SIG-M5 treated with dmso at 0.1 percent for 504 hours (cell line): ENCODE measurements around the gene AP2A2.

Source experiments
- DNase-seq: peaks from one replicate; lab custom pipeline; 2025; ENCODE audit not compliant: unreplicated experiment; lab: John Stamatoyannopoulos, UW

AP2A2 gene

DNA sequence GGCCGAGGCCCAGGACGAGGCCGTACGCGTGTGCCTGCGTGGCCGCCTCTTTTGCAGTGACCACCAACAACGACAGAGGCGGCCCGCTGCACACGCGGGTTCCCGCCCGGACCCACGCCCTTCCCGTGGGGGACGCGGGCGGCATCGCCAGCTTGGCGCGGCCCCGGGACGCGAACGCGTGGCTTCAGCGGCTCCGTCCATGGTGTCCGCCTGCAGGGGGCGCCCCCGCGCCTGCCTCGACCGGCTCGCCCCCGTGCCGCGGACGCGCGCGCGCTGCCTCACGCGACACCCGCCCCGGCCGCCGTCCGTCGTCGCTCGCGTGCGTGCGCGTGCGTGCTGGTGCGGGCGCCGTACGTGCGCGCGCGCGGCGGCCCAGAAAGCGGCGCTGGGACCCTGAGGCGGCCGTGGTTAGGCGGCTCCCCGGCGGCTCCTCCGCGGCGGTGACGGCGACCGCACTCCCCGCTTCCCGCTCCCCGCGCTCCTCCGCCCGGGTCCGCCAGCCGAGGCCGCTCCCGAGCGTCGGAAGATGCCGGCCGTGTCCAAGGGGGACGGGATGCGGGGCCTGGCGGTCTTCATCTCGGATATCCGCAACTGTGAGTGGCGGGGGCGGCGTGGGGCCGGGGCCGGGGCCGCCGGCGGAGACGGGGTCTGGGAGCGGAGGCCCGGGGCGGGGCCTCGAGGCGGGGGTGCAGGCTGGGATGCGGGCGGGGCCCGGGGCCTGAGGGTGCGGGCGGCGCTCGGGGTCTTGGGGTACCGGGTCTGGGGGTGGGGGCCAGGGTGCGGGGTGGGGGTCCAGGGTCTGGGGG, at the start of gene AP2A2:
Gene AP2A2, plus strand, starts transcription at position 375 of the 806 bp plus-strand sequence. Its CDS starts 152 bp downstream, at position 527.
- peak; percentile 63 for DNase-seq

DNA sequence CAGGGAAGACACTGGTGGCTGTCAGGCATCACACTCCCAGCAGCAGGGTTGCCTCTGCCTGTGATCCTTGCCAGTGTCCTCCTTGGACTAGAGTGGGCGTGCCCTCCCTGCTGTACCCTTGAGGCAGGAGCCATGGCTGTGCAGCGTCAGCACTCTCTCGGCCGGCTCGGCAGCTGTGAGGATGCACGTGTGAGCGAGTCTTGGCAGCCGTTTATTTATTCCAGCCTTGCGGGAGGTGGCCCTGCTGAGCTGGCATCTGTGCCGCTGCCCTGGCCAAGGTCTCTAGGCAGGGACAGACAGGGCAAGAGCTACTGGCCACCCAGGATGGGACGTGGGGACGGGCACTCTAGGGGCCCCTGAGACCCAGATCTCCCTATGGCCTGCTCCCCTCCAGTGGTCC, 49.1 kb upstream of the AP2A2 start:
- DNase-seq: no peak

DNA sequence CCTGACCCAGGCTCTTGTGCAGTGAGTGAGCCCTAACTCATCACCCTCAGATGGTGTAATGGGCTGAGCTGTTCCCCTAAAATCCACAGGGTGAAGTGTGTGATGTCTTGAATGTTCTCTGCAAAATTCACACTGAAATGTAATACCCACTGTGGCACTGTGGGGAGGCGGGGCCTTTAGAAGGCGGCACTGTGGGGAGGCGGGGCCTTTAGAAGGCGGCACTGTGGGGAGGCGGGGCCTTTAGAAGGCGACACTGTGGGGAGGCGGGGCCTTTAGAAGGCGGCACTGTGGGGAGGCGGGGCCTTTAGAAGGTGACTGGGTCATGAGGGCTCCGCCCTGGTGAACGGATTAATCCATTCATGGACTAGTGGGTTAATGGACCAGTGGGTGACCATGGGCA, 48.1 kb upstream of the AP2A2 start:
- DNase-seq: no peak

DNA sequence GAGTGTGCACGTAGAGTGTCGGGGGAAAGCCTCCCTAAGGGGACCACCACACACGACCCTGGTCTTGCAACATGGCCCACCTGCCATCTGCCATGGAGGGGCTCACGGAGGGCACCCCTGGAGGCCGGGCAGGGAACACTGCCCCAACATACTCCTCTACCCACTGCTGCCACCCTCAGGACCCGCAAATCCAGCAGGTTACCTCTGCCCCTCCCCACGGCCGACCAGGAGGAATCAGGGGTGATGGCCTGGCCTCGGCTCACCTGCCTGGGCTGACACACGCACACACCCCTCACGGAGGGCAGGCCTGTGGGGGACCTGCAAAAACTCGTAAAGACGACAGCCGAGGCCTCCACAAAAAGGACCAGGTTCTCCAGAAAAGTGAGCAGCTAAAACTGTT, 45.2 kb upstream of the AP2A2 start:
- no peak for DNase-seq

DNA sequence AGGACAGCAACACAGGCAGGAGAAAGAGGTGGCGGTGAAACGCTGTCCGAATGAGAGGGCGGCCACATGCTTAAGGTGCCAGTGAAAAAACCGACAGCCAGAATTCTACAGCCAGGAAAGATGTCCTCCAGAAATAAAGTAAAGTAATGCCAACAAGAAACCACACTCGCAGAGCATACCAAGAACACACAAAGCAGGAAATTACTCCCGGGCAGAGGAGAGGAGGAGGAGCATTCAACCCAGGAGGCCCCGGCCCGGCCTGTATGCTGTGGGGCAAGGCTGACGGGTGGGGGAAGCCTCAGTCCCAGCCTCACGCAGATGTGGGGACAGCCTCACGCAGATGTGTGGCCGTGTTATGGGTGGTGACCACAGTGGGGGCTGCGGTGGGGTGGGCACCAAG, 43.1 kb upstream of the AP2A2 start:
- no peak for DNase-seq

DNA sequence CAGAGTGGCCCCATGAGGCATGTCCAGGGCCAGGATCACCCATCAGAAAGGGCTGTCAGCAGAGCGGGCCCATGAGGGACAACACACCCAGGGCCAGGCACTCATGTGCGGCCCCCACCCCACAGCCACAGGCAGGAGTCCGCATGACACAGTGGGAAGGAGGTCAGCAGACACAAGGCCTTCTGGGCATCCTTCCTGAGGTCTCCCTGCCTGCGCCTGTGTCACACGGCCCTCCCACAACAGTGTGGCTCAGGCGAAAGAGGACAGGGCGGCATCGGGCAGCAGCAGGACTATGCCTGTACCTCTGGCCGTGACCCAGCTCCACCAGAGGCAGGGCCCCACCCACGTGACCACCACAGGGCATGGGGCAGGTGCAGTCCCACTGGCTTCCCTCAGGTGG, 42.1 kb upstream of the AP2A2 start:
- no peak for DNase-seq

DNA sequence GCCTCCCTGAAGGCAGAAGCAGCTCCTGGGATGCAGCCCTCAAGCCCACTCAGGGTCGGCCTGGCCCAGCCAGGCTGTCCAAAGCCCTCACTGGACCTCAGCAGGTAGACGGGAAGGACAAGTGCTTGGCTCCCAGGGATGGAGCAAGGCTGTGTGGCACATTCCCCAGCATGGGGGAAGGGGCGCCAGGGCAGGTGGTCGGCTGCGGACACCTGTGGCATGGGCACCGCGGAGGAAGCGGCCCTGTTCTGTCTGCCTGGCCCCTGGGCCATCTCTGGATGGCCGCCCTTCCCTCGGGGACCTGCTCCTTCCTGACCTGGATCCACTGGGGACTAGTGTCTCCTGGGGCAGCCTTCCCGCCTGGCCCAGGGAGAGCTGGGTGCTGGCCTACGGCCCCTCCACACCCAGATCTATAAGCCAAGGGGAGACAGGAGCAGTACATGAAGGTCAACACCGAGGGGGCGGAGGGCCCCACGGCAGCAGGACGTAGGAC, 41.0 kb upstream of the AP2A2 start:
- no peak for DNase-seq

DNA sequence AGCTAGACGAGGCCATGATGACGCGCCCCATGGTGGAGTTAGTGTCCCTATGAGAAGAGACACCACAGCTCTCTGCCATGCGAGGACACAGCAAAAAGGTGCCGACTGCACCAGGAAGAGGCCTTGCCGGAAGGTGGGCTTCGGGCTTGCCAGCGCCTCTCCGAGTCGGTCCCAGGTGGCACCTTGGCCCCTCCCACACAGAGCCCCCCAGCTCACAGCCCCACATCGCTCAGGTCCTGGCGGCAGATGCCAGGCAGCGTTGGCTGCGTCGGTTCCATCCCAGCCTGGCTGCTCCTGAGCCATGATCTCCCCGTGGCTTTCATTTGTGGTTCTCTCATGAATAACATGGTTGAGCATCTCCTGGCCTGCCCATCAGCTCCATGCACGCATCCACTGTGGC, 39.1 kb upstream of the AP2A2 start:
- DNase-seq: no peak

DNA sequence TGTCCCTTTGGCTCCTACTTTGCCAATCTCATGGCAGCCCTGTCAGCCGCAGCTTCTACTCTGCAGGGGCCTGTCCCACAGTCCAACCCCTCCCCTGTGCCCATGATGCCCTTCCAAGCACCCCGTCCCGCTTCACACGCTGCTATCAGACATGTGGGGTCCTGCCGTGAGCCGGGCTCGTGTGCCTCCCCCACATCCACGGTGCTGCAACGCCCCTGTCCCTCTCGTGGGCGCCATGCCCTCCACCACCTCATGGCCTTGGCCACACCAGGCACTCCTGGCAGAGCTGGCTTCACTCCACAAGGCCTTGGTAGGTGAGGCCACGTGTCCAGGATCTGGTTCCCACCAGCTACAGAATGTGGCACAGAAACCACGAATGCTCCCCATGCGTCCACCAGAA, 38.1 kb upstream of the AP2A2 start:
- no peak for DNase-seq

DNA sequence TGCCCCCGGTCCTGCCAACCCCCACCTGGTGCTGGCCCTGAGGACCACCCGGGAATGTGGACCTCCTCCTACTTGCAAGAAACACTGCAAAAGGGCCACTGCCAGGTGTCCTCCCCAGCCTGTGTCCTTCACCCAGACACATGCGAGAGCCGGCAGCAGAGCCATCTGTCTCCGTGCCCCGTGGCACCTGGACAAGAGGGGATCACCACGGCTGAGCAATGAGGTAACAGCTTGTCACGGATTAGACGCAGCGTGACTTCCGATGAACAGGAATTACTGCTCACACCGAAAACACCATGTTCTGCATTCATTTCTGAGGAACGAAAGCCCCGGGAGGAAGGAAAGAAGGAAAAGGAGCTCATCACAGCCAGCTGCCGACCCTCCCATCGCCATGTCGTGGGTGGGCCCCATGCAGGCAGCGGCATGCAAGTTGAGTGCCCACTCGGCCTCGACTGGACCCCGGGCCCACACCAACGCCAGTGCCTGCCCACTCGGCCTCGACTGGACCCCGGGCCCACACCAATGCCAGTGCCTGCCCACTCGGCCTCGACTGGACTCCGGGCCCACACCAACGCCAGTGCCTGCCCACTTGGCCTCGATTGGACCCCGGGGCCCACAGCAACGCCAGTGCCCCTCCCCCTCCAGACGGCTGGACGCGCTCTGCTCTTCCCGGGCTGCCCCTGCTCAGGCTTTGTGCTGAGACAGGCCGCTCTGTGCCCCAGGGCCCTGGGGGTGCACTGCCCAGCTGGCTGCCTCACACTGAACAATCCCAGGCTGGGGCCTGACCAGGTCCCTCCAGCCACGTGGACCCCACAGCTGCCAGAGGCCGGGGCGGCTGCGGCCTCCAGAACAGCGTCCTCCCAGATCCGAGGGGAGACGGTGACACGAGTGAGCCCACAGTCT, 37.1 kb upstream of the AP2A2 start:
- no peak for DNase-seq

DNA sequence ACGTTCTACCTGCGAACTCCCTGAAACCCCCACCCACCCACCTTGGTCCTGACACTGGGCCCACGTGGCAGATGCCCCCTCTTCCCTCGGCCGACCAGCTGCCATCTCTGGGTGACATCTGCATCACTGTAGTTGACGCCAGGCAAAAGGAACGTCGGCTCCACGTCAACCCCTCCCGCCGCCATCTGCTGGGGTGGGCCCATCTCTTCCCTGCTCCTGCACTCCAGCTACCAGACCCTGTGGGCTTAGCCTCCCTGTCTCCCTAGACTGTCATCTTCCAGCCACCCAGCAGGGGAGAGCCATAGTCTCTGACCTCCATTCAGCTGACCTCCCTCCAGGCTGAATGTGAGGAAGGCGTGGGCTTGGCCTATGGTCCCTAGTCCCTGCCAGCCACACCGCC, 36.4 kb upstream of the AP2A2 start:
- no peak for DNase-seq

DNA sequence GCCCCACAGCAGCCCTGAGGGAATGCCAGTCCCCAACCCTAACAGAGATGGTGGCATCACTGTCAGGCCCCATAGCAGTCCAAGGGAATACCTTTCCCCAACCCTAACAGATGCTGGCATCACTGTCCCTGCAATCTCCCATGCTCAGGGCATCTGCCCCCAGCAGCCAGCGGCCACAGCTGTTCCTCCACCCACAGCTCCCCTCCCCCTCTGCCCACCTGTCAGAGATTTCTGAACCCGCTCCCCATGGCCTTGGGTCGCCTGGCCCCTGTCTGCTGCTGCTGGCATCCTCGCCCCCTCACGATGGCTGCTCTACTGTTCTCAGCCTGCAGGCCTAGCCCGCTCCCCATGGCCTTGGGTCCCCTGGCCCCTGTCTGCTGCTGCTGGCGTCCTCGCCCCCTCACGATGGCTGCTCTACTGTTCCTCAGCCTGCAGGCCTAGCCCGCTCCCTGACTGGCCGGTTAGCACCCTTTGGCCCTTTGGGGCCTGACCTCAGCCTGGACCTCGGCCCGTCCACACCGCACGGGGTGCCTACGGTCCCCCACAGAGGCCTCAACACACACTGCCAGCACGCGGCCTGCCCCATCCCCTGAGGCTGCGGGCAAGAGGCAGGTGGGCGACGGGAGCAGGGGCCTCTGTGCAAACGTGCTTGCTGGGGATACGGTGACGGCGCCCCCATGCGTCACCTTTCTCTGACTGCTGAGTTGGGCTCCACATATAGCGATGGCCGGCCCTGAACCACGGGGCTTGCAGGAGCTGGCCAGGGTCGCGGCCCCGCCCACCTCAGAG, 35.8 kb upstream of the AP2A2 start:
- no peak for DNase-seq

DNA sequence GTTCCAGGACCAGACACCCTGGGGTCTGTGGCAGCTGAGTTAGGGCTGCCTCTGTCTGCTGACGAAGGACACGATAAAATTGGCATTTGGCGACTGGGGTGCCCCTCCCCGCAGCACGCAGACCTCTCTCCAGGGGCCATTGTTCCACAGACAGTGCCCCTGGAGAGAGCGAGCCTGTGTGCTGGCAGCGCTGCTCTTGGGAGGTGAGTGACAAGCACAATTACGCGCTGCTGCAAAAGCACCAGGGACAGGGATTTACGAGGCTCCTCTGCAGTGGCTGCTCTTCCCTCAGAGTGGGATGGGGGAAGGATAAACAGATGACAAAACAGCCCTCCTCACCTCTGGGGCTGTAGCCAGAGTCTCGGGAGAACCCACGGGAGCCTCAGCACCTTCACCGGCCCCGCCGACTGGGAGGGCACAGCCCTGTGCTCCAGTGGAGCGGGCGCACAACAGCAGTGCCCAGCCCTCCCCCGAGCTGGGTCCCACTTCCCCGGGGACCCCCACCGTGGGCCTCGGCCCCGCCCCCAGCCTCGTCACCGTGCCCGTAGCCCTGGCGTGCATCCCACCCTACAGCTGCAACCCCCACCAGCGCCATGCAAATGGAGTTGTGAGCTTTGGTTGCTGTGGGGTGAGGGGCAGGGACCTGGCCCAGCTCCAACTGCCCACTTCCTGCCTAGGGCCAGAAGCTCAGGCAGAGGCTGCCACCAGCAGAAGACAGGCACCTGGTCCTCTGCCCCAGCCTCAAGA, 34.7 kb upstream of the AP2A2 start:
- no peak for DNase-seq

DNA sequence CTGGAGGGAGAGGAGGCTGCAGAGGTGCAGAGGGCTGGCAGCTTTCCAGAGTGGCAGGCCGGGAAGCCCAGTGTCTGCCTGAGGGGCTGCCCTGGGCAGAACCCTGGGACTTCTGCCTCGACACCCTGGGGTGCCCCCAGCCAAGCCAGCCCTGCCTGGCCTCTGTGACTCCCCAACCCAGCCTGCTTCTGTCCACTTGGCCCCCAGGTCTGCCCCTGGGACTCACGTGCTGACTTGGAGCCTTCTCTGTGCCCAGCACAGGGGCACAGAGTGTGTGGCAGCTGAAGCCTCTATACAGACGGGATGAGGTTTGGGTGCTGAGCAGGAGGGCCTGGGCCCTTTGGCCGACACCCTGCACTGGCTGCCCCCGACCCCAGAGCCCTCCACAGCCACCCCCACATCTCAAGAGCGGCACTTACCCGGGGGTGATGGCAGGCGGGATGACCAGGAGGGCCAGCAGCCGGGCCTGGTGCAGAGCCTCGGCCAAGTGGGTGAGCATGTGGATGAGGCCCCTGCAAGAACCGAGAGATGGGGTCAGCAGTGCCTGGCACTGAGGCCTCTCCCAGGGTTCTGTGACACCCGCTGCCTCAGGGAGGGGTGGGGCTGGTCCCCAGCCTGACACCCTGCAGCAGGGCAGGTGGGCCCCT, 32.5 kb upstream of the AP2A2 start:
- DNase-seq: no peak

DNA sequence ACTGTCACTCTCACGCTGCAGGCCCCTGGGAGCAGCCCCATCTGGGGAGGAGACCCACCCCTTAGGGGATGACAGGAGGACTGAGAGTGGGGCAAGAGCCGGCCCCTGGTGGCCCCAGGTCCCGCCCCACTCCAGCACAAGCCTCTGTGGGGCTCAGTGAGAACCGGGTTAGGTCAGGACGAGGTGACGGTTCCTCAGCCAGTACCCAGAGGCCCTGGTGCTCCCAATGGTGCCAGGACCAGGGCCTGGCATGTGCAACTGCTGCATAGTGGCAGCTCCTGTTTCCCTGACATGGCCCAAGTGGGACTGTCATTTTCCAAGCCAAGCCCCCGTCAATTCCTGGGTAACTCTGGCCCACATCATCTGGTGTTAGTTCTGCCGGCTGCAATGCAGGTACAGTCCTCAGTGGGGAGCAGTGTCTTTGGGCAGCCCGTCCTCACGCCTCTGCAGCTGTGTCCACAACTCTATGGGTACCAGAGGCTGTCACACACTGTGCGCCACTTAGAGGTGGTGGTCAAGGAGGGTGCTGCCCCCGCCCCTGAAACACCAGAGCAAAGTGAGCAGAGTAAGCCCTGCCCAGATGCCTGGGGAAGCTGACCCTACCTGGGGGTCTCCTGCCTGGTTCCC, 31.0 kb upstream of the AP2A2 start:
- DNase-seq: no peak

DNA sequence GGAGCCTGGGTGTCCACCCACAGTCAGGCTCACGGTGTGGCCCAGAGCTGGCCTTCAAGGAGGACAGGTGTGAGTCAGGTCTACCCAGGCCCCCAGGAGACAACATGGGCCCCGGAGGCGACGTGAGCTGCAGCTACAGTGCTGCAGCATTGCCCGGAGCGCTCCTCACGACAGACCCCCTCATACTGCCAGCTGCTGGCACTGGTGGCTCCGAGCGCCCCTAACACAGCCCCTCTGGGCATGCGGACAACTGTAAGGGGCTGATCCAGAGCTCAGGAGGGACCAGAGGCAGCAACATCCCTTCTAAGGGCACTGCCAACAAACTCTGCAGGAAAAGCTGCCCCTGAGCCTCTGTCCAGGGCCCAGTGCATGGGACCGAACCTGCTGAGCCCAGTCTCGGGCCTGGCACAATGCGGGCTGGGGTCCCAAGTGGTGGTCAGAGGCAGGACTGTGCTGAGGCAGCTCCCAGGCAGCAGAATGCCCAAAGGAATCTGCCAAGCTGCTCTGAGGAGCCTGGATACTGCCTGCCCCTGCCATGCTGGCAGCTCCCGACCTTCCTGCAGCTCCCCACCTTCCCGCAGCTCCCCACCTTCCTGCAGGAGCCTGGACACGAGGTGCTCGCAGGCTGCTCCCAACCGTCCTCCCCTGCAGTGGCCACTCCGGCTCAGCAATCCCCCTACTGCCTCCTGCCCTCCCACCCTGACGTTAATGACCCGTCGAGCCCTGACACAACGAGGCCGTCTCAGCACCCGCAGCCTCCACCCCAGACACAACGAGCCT, 30.1 kb upstream of the AP2A2 start:
- no peak for DNase-seq

DNA sequence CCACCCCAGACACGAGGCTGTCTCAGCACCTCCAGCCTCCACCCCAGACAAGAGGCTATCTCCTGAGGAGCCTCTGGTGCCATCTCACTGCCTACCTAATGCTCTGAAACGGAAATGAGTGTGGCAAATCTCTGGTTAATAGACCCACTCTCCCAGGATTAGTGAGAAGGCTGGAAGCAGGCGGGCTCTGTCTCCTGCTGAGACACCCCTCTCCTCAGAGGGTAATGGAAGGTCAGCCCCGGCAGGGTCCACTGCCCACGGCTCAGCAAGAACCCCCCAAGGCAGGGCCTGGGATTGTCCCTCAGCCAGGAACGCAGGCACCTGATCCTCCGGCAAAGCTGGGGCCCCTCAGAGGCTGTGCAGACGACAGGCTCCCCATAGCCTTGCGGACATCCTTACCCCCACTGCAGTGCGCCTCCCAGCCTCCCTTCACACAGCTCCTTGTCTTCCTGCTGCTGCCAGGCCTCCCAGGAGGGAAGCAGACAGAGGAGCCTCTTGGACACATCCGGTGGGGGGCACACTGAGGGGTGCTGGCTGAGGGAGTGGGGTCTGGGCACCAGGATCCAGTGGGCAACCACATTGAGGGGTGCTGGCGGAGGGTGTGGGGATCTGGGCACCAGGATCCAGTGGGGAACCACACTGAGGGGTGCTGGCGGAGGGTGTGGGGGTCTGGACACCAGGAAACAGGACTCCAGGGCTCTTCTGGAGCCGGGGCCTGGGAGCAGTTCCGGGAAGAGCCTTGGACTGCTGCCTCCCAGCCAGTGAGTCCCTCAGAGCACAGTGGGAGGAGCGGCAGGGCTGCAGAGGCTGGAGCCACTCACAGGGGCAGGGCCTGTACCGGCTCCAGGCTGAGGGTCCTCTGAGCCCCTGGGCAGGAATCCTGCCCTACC, 28.2 kb upstream of the AP2A2 start:
- DNase-seq: no peak

DNA sequence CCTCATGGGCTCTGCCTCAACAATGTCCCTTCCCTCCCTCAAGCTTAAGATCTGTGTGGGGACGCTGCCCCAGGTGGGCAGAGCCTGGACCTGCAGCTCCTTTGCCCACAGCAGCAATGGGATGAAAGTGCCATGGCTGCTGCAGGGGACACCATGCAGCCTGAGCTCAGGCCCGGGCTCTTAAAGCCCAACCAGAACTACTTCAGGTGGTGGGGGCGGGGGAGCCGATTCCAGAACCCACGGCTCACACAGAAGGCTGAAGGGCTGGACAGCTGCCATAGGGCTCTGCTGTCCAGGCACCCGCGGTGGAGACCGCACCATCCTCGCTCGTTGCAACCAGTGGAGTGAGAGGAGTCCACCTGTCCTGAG, 27.5 kb upstream of the AP2A2 start:
- DNase-seq: no peak
